SK-N-SH treated with all-trans-retinoic acid at 6 μM for 48 hours (cell line): ENCODE results near the gene USP36.

ENCODE experiments used
- BACH2 ChIP-seq: fragments of 250-450 bp; sonication (Bioruptor Pico); IDR thresholded peaks from 2 replicates; pipeline ENCODE4 v1.9.0; 2021; ENCODE audit warnings: mild to moderate bottlenecking, borderline replicate concordance
- CSDC2 ChIP-seq: fragments of 250-450 bp; sonication (Bioruptor Pico); IDR thresholded peaks from 2 replicates; pipeline ENCODE4 v1.5.0; 2020; ENCODE audit warnings: mild to moderate bottlenecking, moderate library complexity
- GLIS3 ChIP-seq: fragments of 250-450 bp; sonication (Bioruptor Pico); IDR thresholded peaks from 2 replicates; pipeline ENCODE4 v1.5.0; 2020; ENCODE audit warnings: mild to moderate bottlenecking, moderate library complexity
- PPARA ChIP-seq: fragments of 250-450 bp; sonication (Bioruptor Pico); IDR thresholded peaks from 2 replicates; pipeline ENCODE4 v1.5.0; 2020; ENCODE audit warnings: mild to moderate bottlenecking, borderline replicate concordance
- SNAI2 ChIP-seq: fragments of 250-450 bp; sonication (Bioruptor Pico); IDR thresholded peaks from 2 replicates; pipeline ENCODE4 v1.5.0; 2020; ENCODE audit warnings: mild to moderate bottlenecking, moderate library complexity
- ZC3H10 ChIP-seq: fragments of 250-450 bp; sonication (Bioruptor Pico); IDR thresholded peaks from 2 replicates; pipeline ENCODE4 v1.5.1; 2021; ENCODE audit warnings: mild to moderate bottlenecking, moderate library complexity
- ZFP3 ChIP-seq: fragments of 250-450 bp; sonication (Bioruptor Pico); IDR thresholded peaks from 2 replicates; pipeline ENCODE4 v1.5.0; 2020; ENCODE audit warnings: mild to moderate bottlenecking, moderate library complexity
- ZFP30 ChIP-seq: fragments of 450-650 bp; formaldehyde crosslinking; IDR thresholded peaks from 2 replicates; pipeline ENCODE4 v1.5.0; 2022; ENCODE audit warnings: mild to moderate bottlenecking, moderate library complexity
- TF ChIP-seq, protein P1 (sequence below): fragments of 250-450 bp; sonication (Bioruptor Pico); IDR thresholded peaks from 2 replicates; pipeline ENCODE4 v1.5.0; 2020; ENCODE audit warnings: mild to moderate bottlenecking, moderate library complexity
- TF ChIP-seq, protein P2 (sequence below): fragments of 250-450 bp; sonication (Bioruptor Pico); IDR thresholded peaks from 2 replicates; pipeline ENCODE4 v1.8.0; 2021; ENCODE audit warnings: low read depth, mild to moderate bottlenecking, moderate library complexity, borderline replicate concordance

DNA sequence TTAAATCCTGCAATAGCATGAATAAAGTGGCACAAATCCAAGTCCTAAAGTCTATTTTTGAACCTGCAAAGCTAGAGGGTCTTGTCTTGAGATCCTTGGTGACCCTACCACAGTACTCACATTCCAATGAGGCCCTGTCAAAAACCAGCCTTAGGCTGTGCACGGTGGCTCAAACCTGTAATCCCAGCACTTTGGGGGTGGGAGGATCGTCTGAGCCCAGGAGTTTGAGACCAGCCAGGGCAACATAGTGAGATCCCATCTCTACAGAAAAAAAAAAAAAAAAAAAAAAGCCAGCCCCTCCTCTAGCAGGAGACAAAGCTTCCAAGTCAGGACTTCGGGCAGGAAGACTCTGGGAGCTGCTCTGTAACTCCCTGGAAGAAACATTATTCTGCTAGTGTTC lies 74.8 kb downstream of the USP36 start:
- TF ChIP-seq, protein P1, sequence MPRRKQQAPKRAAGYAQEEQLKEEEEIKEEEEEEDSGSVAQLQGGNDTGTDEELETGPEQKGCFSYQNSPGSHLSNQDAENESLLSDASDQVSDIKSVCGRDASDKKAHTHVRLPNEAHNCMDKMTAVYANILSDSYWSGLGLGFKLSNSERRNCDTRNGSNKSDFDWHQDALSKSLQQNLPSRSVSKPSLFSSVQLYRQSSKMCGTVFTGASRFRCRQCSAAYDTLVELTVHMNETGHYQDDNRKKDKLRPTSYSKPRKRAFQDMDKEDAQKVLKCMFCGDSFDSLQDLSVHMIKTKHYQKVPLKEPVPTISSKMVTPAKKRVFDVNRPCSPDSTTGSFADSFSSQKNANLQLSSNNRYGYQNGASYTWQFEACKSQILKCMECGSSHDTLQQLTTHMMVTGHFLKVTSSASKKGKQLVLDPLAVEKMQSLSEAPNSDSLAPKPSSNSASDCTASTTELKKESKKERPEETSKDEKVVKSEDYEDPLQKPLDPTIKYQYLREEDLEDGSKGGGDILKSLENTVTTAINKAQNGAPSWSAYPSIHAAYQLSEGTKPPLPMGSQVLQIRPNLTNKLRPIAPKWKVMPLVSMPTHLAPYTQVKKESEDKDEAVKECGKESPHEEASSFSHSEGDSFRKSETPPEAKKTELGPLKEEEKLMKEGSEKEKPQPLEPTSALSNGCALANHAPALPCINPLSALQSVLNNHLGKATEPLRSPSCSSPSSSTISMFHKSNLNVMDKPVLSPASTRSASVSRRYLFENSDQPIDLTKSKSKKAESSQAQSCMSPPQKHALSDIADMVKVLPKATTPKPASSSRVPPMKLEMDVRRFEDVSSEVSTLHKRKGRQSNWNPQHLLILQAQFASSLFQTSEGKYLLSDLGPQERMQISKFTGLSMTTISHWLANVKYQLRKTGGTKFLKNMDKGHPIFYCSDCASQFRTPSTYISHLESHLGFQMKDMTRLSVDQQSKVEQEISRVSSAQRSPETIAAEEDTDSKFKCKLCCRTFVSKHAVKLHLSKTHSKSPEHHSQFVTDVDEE (CRISPR knock-in tag) = no peak
- TF ChIP-seq ZFP30 (no peak), ZC3H10 (no peak), PPARA (CRISPR knock-in tag) (no peak), ZFP3 (CRISPR knock-in tag) (no peak), SNAI2 (CRISPR knock-in tag) (no peak), BACH2 (no peak), CSDC2 (CRISPR knock-in tag) (no peak), GLIS3 (CRISPR knock-in tag) (no peak)
- TF ChIP-seq, protein P2, sequence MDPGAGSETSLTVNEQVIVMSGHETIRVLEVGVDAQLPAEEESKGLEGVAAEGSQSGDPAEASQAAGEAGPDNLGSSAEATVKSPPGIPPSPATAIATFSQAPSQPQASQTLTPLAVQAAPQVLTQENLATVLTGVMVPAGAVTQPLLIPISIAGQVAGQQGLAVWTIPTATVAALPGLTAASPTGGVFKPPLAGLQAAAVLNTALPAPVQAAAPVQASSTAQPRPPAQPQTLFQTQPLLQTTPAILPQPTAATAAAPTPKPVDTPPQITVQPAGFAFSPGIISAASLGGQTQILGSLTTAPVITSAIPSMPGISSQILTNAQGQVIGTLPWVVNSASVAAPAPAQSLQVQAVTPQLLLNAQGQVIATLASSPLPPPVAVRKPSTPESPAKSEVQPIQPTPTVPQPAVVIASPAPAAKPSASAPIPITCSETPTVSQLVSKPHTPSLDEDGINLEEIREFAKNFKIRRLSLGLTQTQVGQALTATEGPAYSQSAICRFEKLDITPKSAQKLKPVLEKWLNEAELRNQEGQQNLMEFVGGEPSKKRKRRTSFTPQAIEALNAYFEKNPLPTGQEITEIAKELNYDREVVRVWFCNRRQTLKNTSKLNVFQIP (CRISPR knock-in tag) = no peak
